Right ventricle myocardium inferior (tissue), 1 donor: ENCODE measurements around the gene RPS5. TPM values are rescaled to one million over a fixed set of nuclear protein-coding genes. Genes with fewer than 3 reads are reported as not detected.
A peak's percentile ranks its signal among the peaks of the same experiment; 100 is the strongest.
"Not testable (repeated sequence)": the region's sequence is repeated elsewhere in the genome, so short reads cannot be mapped to it uniquely, and the experiment has no call there.

Experiments
- ATAC-seq: fragments of 200-7000 bp; cut with Tn5 transposase; one replicate; pipeline ENCODE4 v1.9.1; 2020; ENCODE audit warnings: mild to moderate bottlenecking, moderate library complexity
- DNase-seq: peaks from one replicate; pipeline ENCODE4 v3.0.0; 2021; ENCODE audit errors: missing footprints
- intact Hi-C: fragments of 100-400 bp; cut with DNase I; formaldehyde crosslinking; loops from one replicate; pipeline ENCODE4 v1.11.0; 2022
- total RNA-seq: library from RNA; stranded (reverse); fragmentation: NEBNext Ultra II Directional; extraction: Animal tissue kit (Norgen Biotek cat#: 25700); gene quantifications from one replicate; pipeline ENCODE4 v1.2.1, GENCODE V29; 2021
- donor health status: DM: no; HTN: yes; CAD: no; lungs with severe emphysema.

The RPS5 gene
- total RNA-seq, 1 donor from 2014 or later: 551 TPM

- intact Hi-C loops: no loop called here
- DNase-seq (no peak), ATAC-seq (no peak)
These were observed 31.8 kb upstream of the RPS5 start for GRCh38 chr19:58355215-58355796.

GRCh38 chr19:58355908-58356765 lies 30.9 kb upstream of the RPS5 start:
- DNase-seq (peak; percentile 55), ATAC-seq (peak; percentile 33)
- intact Hi-C loops: no loop called here

GRCh38 chr19:58356766-58357480 lies 30.1 kb upstream of the RPS5 start:
- DNase-seq (peak; percentile 39), ATAC-seq (no peak)
- intact Hi-C loops: no loop called here

GRCh38 chr19:58357481-58358145 lies 29.5 kb upstream of the RPS5 start:
- peak; percentile 28 for DNase-seq
- ATAC-seq: no peak
- intact Hi-C loops: no loop called here

- ATAC-seq: peak; percentile 12
- intact Hi-C loops: loop anchor here (1.0 to 2.0 kb wide), 3 partner anchors 19 to 46 kb away; partner anchors contain the start of genes ZNF584 and ZNF837
- peak; percentile 78 for DNase-seq
These were observed 25.2 kb upstream of the RPS5 start for GRCh38 chr19:58361900-58362271.

GRCh38 chr19:58362272-58362994 lies 24.6 kb upstream of the RPS5 start, which contains the start of gene ZNF497:
Gene ZNF497 (minus strand): TSS chr19:58362751. CDS start chr19:58357635, 5,116 bp downstream.
- ATAC-seq (peak; percentile 97), DNase-seq (peak; percentile 99)
- intact Hi-C loops: loop anchor here (1.0 to 2.0 kb wide), 3 partner anchors 18 to 46 kb away; partner anchors contain the start of genes ZNF584 and ZNF837

GRCh38 chr19:58364146-58364545 lies 22.9 kb upstream of the RPS5 start:
- DNase-seq: no peak
- intact Hi-C loops: no loop called here

GRCh38 chr19:58366585-58367430 lies 20.3 kb upstream of the RPS5 start:
- intact Hi-C loops: no loop called here
- ATAC-seq: no peak
- peak; percentile 27 for DNase-seq

More at GRCh38 chr19:58364146-58364545, 22.9 kb upstream of the RPS5 start:
- no peak for ATAC-seq

- no peak for ATAC-seq
- peak; percentile 68 for DNase-seq
- intact Hi-C loops: no loop called here
These were observed 19.2 kb upstream of the RPS5 start for GRCh38 chr19:58367698-58368454.

- DNase-seq (peak; percentile 54), ATAC-seq (no peak)
- intact Hi-C loops: no loop called here
These were observed 18.3 kb upstream of the RPS5 start for GRCh38 chr19:58368561-58369360.

- peak; percentile 81 for ATAC-seq
- DNase-seq: peak; percentile 68
- intact Hi-C loops: no loop called here
These were observed 14.5 kb upstream of the RPS5 start for GRCh38 chr19:58372311-58373133.

GRCh38 chr19:58374200-58374599 lies 12.9 kb upstream of the RPS5 start:
- intact Hi-C loops: no loop called here
- ATAC-seq: no peak
- peak; percentile 3 for DNase-seq

GRCh38 chr19:58376724-58377123 lies 10.3 kb upstream of the RPS5 start:
- DNase-seq: peak; percentile 3
- intact Hi-C loops, ATAC-seq: not testable (repeated sequence)

GRCh38 chr19:58379246-58379645 lies 7.8 kb upstream of the RPS5 start:
- intact Hi-C loops: no loop called here
- DNase-seq: peak; percentile 56
- ATAC-seq: no peak
